IMR-90 (cell line): Measurements from ENCODE around the gene SLC4A1. TPM values are rescaled to one million over a fixed set of nuclear protein-coding genes. Genes with fewer than 3 reads are reported as not detected.

Source experiments
- ATAC-seq: fragments of 200-7000 bp; cut with Tn5 transposase; 2 replicates; pipeline ENCODE4 v1.9.1; 2020; ENCODE audit warnings: low read depth, mild to moderate bottlenecking, moderate library complexity
- BruUV-seq: library from RNA; stranded (reverse); fragments of 400-500 nt; replicated peaks from 2 replicates; lab custom pipeline; 2021; lab: Mats Ljungman, UMichigan
- CTCF ChIA-PET: fragments of 300-600 bp; formaldehyde crosslinking; extraction: SDS; loops from one replicate; lab custom pipeline; 2021; ENCODE audit warnings: antibody characterized with exemption; lab: Yijun Ruan, JAX
- POLR2A ChIA-PET: fragments of 300-600 bp; sonication (Branson Sonifier 250); formaldehyde crosslinking; loops from one replicate; lab custom pipeline; 2022; ENCODE audit warnings: antibody characterized with exemption; ENCODE audit not compliant: unreplicated experiment; lab: Charles Lee
- DNase-seq: peaks from one replicate; pipeline ENCODE4 v3.0.0; 2013
- H2AFZ ChIP-seq: replicated peaks from 2 replicates; pipeline ENCODE3; 2013; ENCODE audit warnings: low read length, mild to moderate bottlenecking; ENCODE audit not compliant: poor library complexity
- H2AK5ac ChIP-seq: 2 replicates; pipeline ENCODE4 v1.6.1; 2013; ENCODE audit warnings: low read depth, low read length, inconsistent platforms
- H2AK9ac ChIP-seq: replicated peaks from 2 replicates; pipeline ENCODE3; 2013; ENCODE audit warnings: mild to moderate bottlenecking, low read depth, low read length, moderate library complexity; ENCODE audit not compliant: poor library complexity
- H2BK120ac ChIP-seq: 2 replicates; pipeline ENCODE4 v1.6.1; 2013; ENCODE audit warnings: low read depth, low read length, inconsistent platforms
- H2BK15ac ChIP-seq: 3 replicates; pipeline ENCODE4 v1.6.1; 2013; ENCODE audit warnings: low read depth, low read length, inconsistent platforms
- H2BK20ac ChIP-seq: 2 replicates; pipeline ENCODE4 v1.6.1; 2013; ENCODE audit warnings: low read depth, mild to moderate bottlenecking, inconsistent platforms, low read length, moderate library complexity
- H2BK5ac ChIP-seq: 2 replicates; pipeline ENCODE4 v1.6.1; 2013; ENCODE audit warnings: mild to moderate bottlenecking, low read depth, low read length, inconsistent platforms; ENCODE audit not compliant: poor library complexity, severe bottlenecking
- H3K14ac ChIP-seq: replicated peaks from 2 replicates; pipeline ENCODE4 v1.6.1; 2013; ENCODE audit warnings: low read depth, low read length, inconsistent platforms
- H3K18ac ChIP-seq: 2 replicates; pipeline ENCODE4 v1.6.1; 2013; ENCODE audit warnings: low read depth, low read length, control low read depth
- H3K23ac ChIP-seq: 2 replicates; pipeline ENCODE4 v1.6.1; 2013; ENCODE audit warnings: low read depth, low read length, inconsistent platforms
- H3K27ac ChIP-seq: 2 replicates; pipeline ENCODE4 v1.5.1; 2013; ENCODE audit warnings: mild to moderate bottlenecking, control low read depth, low read length; ENCODE audit not compliant: insufficient read depth
- H3K27me3 ChIP-seq: 2 replicates; pipeline ENCODE4 v1.6.1; 2013; ENCODE audit warnings: low read length; ENCODE audit not compliant: control insufficient read depth, insufficient read depth
- H3K36me3 ChIP-seq: 2 replicates; pipeline ENCODE4 v1.6.1; 2013; ENCODE audit warnings: low read length, mixed read lengths; ENCODE audit not compliant: control insufficient read depth, insufficient read depth
- H3K4ac ChIP-seq: 2 replicates; pipeline ENCODE4 v1.6.1; 2013; ENCODE audit warnings: low read depth, low read length, inconsistent platforms
- H3K4me1 ChIP-seq: 2 replicates; pipeline ENCODE4 v1.6.1; 2013; ENCODE audit warnings: low read length, mixed read lengths; ENCODE audit not compliant: control insufficient read depth, insufficient read depth
- H3K4me2 ChIP-seq: 2 replicates; pipeline ENCODE4 v1.6.1; 2013; ENCODE audit warnings: low read depth, mild to moderate bottlenecking, control low read depth, low read length, moderate library complexity
- H3K4me3 ChIP-seq: 2 replicates; pipeline ENCODE4 v1.5.1; 2013; ENCODE audit warnings: low read depth, mild to moderate bottlenecking, control low read depth, low read length, moderate library complexity; ENCODE audit not compliant: insufficient read depth
- H3K56ac ChIP-seq: 2 replicates; pipeline ENCODE4 v1.6.1; 2013; ENCODE audit warnings: low read length, inconsistent platforms; ENCODE audit not compliant: insufficient read depth; ENCODE audit errors: extremely low read depth
- H3K79me1 ChIP-seq, 2 experiments: 2 replicates each; pipeline ENCODE4 v1.6.1; 2013; ENCODE audit warnings: low read length in 2 of 2, inconsistent platforms in 1 of 2, low read depth in 1 of 2
- H3K9ac ChIP-seq: 2 replicates; pipeline ENCODE4 v1.6.1; 2013; ENCODE audit warnings: low read depth, low read length, control low read depth
- H3K9me1 ChIP-seq: 2 replicates; pipeline ENCODE4 v1.6.1; 2013; ENCODE audit warnings: low read length, inconsistent platforms; ENCODE audit not compliant: insufficient read depth
- H3K9me3 ChIP-seq: 2 replicates; pipeline ENCODE4 v1.6.1; 2013; ENCODE audit warnings: low read length; ENCODE audit not compliant: control insufficient read depth, insufficient read depth
- H4K20me1 ChIP-seq: 2 replicates; pipeline ENCODE4 v1.6.1; 2013; ENCODE audit warnings: low read length, inconsistent platforms; ENCODE audit not compliant: insufficient read depth
- H4K5ac ChIP-seq: 2 replicates; pipeline ENCODE4 v1.6.1; 2013; ENCODE audit warnings: mild to moderate bottlenecking, low read depth, low read length, control low read depth
- H4K8ac ChIP-seq, 2 experiments: 2 replicates each; pipeline ENCODE4 v1.6.1; 2013; ENCODE audit warnings: low read depth in 2 of 2, low read length in 2 of 2, control low read depth in 1 of 2, inconsistent platforms in 1 of 2
- H4K91ac ChIP-seq: 2 replicates; pipeline ENCODE4 v1.6.1; 2013; ENCODE audit warnings: low read depth, low read length, inconsistent platforms; ENCODE audit not compliant: insufficient read depth
- BHLHE40 ChIP-seq: fragments of 150-350 bp; IDR thresholded peaks from 2 replicates; pipeline ENCODE4 v1.6.1; 2016; ENCODE audit warnings: mild to moderate bottlenecking, low read depth, low read length
- CEBPB ChIP-seq: IDR thresholded peaks from 2 replicates; pipeline ENCODE4 v1.6.1; 2012; ENCODE audit warnings: low read depth, low read length, improper control_type of control experiment
- CHD1 ChIP-seq: IDR thresholded peaks from 2 replicates; pipeline ENCODE4 v1.6.1; 2012; ENCODE audit warnings: low read depth, low read length, improper control_type of control experiment
- FOS ChIP-seq: fragments of 150-350 bp; IDR thresholded peaks from 2 replicates; pipeline ENCODE4 v1.6.1; 2016; ENCODE audit warnings: low read depth, low read length
- MAFK ChIP-seq: IDR thresholded peaks from 2 replicates; pipeline ENCODE4 v1.6.1; 2012; ENCODE audit warnings: low read depth, low read length, improper control_type of control experiment
- MAZ ChIP-seq: IDR thresholded peaks from 2 replicates; pipeline ENCODE4 v1.6.1; 2012; ENCODE audit warnings: low read depth, mild to moderate bottlenecking, low read length, improper control_type of control experiment, moderate library complexity, borderline replicate concordance
- MXI1 ChIP-seq: IDR thresholded peaks from 2 replicates; pipeline ENCODE4 v1.6.1; 2012; ENCODE audit warnings: low read depth, mild to moderate bottlenecking, low read length, moderate library complexity, borderline replicate concordance
- NFE2L2 ChIP-seq: fragments of 150-350 bp; IDR thresholded peaks from 2 replicates; pipeline ENCODE4 v1.6.1; 2016; ENCODE audit warnings: low read depth, mild to moderate bottlenecking, low read length
- POLR2A ChIP-seq: IDR thresholded peaks from 2 replicates; pipeline ENCODE4 v1.6.1; 2012; ENCODE audit warnings: mild to moderate bottlenecking, low read depth, low read length
- RAD21 ChIP-seq: IDR thresholded peaks from 2 replicates; pipeline ENCODE4 v1.6.1; 2012; ENCODE audit warnings: low read length, improper control_type of control experiment
- RCOR1 ChIP-seq: IDR thresholded peaks from 2 replicates; pipeline ENCODE4 v1.6.1; 2012; ENCODE audit warnings: mild to moderate bottlenecking, low read length, improper control_type of control experiment; ENCODE audit not compliant: insufficient replicate concordance
- RFX5 ChIP-seq: IDR thresholded peaks from 2 replicates; pipeline ENCODE4 v1.8.0; 2012; ENCODE audit warnings: low read depth, mild to moderate bottlenecking, low read length, moderate library complexity
- SMC3 ChIP-seq: fragments of 150-350 bp; IDR thresholded peaks from 2 replicates; pipeline ENCODE4 v1.6.1; 2016; ENCODE audit warnings: low read depth, mild to moderate bottlenecking, antibody characterized with exemption, low read length, moderate library complexity
- USF2 ChIP-seq: fragments of 150-350 bp; IDR thresholded peaks from 2 replicates; pipeline ENCODE4 v1.6.1; 2017; ENCODE audit warnings: mild to moderate bottlenecking, antibody characterized with exemption, low read length, low read depth
- WGBS, 2 experiments: methylation state at CpG; one replicate each; pipeline versions ENCODE4 v1.1.5 to v1.1.7; 2013; ENCODE audit warnings: missing lambda C conversion rate in 2 of 2; ENCODE audit not compliant: insufficient read length in 1 of 2; ENCODE audit errors: extremely low coverage in 2 of 2; 5-methylcytosine and 5-hydroxymethylcytosine counted together
- dilution Hi-C: fragments of 300-500 bp; cut with HindIII; formaldehyde crosslinking; loops from one replicate; pipeline ENCODE4 v1.14.3; 2018; ENCODE audit warnings: low sequenced_read_pairs; ENCODE audit not compliant: unreplicated experiment
- in situ Hi-C: fragments of 300-500 bp; cut with MboI; formaldehyde crosslinking; loops from 3 replicates; pipeline ENCODE4 v1.14.3; 2019; ENCODE audit warnings: low sequenced_read_pairs, inconsistent platforms, mixed read lengths
- intact Hi-C: fragments of 100-400 bp; cut with micrococcal nuclease; formaldehyde crosslinking; loops from 2 replicates; pipeline ENCODE4 v1.10.0; 2022
- polyA plus RNA-seq, 3 experiments: library from polyadenylated mRNA; depleted of rRNA; stranded (reverse); fragments of >200 nt; gene quantifications; 2 replicates each; pipeline ENCODE4 v1.2.3, GENCODE V29; 2012; ENCODE audit warnings: low replicate concordance in 1 of 3
- total RNA-seq: library from RNA; depleted of rRNA; stranded (reverse); fragments of >200 nt; gene quantifications from 2 replicates; pipeline ENCODE4 v1.2.3, GENCODE V29; 2012
- TF ChIP-seq, protein P1 (sequence below): fragments of 150-350 bp; IDR thresholded peaks from 2 replicates; pipeline ENCODE4 v1.6.1; 2016; ENCODE audit warnings: low read depth, mild to moderate bottlenecking, low read length, moderate library complexity, borderline replicate concordance
- TF ChIP-seq, protein P2 (sequence below): conservative IDR thresholded peaks from 2 replicates; pipeline ENCODE4 v1.5.1; 2012; ENCODE audit warnings: mild to moderate bottlenecking, low read depth, low read length, improper control_type of control experiment

The SLC4A1 gene
- total and polyA plus RNA-seq, 2 of the 4 experiments (the other 2 are of a cell fraction): not detected

DNA sequence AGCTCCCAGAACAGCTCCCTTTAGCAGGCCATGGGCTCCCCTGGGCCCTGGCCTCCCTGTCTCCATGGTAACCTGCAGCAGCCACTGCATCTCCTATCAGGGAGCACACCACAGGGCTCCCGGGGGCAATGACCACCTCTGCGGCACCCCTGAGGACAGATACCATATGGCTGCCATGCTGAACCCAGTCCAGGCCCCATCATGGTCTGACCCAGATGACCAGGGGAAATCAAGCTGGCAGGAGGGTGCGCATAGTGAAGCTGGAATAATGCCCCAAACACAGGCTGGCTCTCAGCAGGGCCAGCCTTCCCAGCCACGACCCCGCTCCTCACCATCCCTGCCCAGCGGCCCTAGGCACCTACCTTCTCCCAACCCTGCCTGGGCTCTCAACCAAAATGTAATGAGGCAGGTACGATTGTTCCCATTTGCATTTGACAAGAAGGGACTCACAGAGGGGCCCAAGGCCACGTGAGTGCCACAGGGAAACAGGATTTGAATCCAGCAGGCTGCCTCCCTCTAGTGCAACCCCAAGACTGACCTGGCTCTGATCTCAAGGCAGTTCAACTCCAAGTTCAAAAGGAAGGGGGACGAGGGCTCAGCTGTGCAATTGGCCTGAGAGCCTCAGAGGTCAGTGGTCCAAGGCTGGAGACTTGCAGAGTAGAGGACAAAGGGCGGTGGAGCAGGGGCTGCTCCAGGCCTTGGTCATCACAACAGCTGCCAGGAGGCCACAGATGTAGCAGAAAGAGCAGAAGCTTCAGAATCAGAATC, 42.9 kb upstream of the SLC4A1 start:
- H3K36me3 ChIP-seq: no peaks in the 10 kb centered on the region
- no peaks in the 10 kb centered on the region for H3K9me1 ChIP-seq
- ChIA-PET POLR2A (no interaction called here), CTCF (no interaction called here)
- H3K4me2 ChIP-seq: no peak overlapping the region
- no peak overlapping the region for H2BK15ac ChIP-seq
- H3K27ac ChIP-seq: no peak overlapping the region
- peaks cover 3% of the 10 kb centered on the region; the same call in 1 of the 2 replicates for H4K20me1 ChIP-seq
- H2BK120ac ChIP-seq: no peak overlapping the region
- 52% methylated on average over 6 of the region's 10 CpGs; no CpG with 5 or more reads in 1 of the 2 experiments for WGBS, 2 experiments
- no peak overlapping the region for H3K4ac ChIP-seq
- no peak overlapping the region for H2BK20ac ChIP-seq
- no peak overlapping the region for H2AK9ac ChIP-seq
- H3K23ac ChIP-seq: no peak overlapping the region
- H3K4me3 ChIP-seq: no peak overlapping the region
- peaks cover 8% of the 10 kb centered on the region; the same call in 1 of the 2 replicates for H3K4me1 ChIP-seq
- H3K56ac ChIP-seq: no peak overlapping the region
- no peak overlapping the region for H4K91ac ChIP-seq
- no peak overlapping the region for H4K5ac ChIP-seq
- H3K79me1 ChIP-seq: no peaks in the 10 kb centered on the region
- no TSS peak for BruUV-seq
- H4K8ac ChIP-seq: no peak overlapping the region
- in situ Hi-C loops (no loop called here), intact Hi-C loops (no loop called here), dilution Hi-C loops (no loop called here)
- H2AK5ac ChIP-seq: no peak overlapping the region
- no peak overlapping the region for H2AFZ ChIP-seq
- no peaks in the 10 kb centered on the region for H3K9me3 ChIP-seq
- H3K9ac ChIP-seq: no peak overlapping the region
- DNase-seq (no peak), ATAC-seq (no peak)
- no peak overlapping the region for H3K18ac ChIP-seq
- TF ChIP-seq RAD21: no peak
- no peak for TF ChIP-seq MAZ
- no peak for TF ChIP-seq NFE2L2
- no peak for TF ChIP-seq RCOR1
- TF ChIP-seq CHD1: no peak
- TF ChIP-seq, protein P1, sequence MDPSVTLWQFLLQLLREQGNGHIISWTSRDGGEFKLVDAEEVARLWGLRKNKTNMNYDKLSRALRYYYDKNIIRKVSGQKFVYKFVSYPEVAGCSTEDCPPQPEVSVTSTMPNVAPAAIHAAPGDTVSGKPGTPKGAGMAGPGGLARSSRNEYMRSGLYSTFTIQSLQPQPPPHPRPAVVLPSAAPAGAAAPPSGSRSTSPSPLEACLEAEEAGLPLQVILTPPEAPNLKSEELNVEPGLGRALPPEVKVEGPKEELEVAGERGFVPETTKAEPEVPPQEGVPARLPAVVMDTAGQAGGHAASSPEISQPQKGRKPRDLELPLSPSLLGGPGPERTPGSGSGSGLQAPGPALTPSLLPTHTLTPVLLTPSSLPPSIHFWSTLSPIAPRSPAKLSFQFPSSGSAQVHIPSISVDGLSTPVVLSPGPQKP: no peak
- no peak for TF ChIP-seq MXI1
- TF ChIP-seq RFX5: no peak
- no peak for TF ChIP-seq BHLHE40
- no peak for TF ChIP-seq FOS
- TF ChIP-seq, protein P2, sequence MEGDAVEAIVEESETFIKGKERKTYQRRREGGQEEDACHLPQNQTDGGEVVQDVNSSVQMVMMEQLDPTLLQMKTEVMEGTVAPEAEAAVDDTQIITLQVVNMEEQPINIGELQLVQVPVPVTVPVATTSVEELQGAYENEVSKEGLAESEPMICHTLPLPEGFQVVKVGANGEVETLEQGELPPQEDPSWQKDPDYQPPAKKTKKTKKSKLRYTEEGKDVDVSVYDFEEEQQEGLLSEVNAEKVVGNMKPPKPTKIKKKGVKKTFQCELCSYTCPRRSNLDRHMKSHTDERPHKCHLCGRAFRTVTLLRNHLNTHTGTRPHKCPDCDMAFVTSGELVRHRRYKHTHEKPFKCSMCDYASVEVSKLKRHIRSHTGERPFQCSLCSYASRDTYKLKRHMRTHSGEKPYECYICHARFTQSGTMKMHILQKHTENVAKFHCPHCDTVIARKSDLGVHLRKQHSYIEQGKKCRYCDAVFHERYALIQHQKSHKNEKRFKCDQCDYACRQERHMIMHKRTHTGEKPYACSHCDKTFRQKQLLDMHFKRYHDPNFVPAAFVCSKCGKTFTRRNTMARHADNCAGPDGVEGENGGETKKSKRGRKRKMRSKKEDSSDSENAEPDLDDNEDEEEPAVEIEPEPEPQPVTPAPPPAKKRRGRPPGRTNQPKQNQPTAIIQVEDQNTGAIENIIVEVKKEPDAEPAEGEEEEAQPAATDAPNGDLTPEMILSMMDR: no peak
- no peak for TF ChIP-seq CEBPB
- TF ChIP-seq USF2: no peak
- TF ChIP-seq SMC3: no peak
- TF ChIP-seq MAFK: no peak
- no peak for TF ChIP-seq POLR2A
- H3K27me3 ChIP-seq: peaks cover 62% of the 10 kb centered on the region
- no peak overlapping the region for H3K14ac ChIP-seq
- no peak overlapping the region for H2BK5ac ChIP-seq
